Lung (tissue), 12 donors: ENCODE results near the gene CSH2. TPM values are rescaled to one million over a fixed set of nuclear protein-coding genes. Genes with fewer than 3 reads are reported as not detected.

Experiments
- ATAC-seq: fragments of 200-7000 bp; cut with Tn5 transposase; one replicate; pipeline ENCODE4 v1.9.1; 2020; ENCODE audit warnings: moderate number of reproducible peaks; ENCODE audit not compliant: insufficient read depth, low FRiP score
- DNase-seq, 3 donors: peaks; one replicate each; pipeline ENCODE4 v3.0.0-alpha.2; 2013 to 2017
- H3K27ac ChIP-seq, 2 donors: one replicate each; pipeline ENCODE4 v1.5.1; 2013; ENCODE audit warnings: mild to moderate bottlenecking in 2 of 2, moderate library complexity in 2 of 2, control low read depth in 1 of 2, inconsistent platforms in 1 of 2, low read depth in 1 of 2, low read length in 1 of 2
- H3K27me3 ChIP-seq, 3 donors: one replicate each; pipeline ENCODE4 v1.5.1; 2013; ENCODE audit warnings: low read length in 2 of 3; ENCODE audit not compliant: control insufficient read depth in 3 of 3, insufficient read depth in 3 of 3
- H3K36me3 ChIP-seq, 4 donors: one replicate each; pipeline ENCODE4 v1.5.1; 2013; ENCODE audit warnings: low read length in 4 of 4, mild to moderate bottlenecking in 1 of 4, moderate library complexity in 1 of 4; ENCODE audit not compliant: control insufficient read depth in 4 of 4, insufficient read depth in 4 of 4
- H3K4me1 ChIP-seq, 5 donors: one replicate each; pipeline ENCODE4 v1.5.1; 2013; ENCODE audit warnings: low read length in 5 of 5, mild to moderate bottlenecking in 2 of 5, moderate library complexity in 1 of 5; ENCODE audit not compliant: control insufficient read depth in 5 of 5, insufficient read depth in 5 of 5
- H3K4me3 ChIP-seq: one replicate; pipeline ENCODE4 v1.5.1; 2013; ENCODE audit warnings: mild to moderate bottlenecking, control low read depth, moderate library complexity
- H3K9ac ChIP-seq, 2 donors: one replicate each; pipeline ENCODE4 v1.5.1; 2013; ENCODE audit warnings: low read length in 2 of 2, control low read depth in 1 of 2; ENCODE audit not compliant: insufficient read depth in 1 of 2
- H3K9me3 ChIP-seq, 4 donors: one replicate each; pipeline ENCODE4 v1.5.1; 2013; ENCODE audit warnings: low read length in 3 of 4, mild to moderate bottlenecking in 1 of 4, moderate library complexity in 1 of 4; ENCODE audit not compliant: control insufficient read depth in 4 of 4, insufficient read depth in 3 of 4
- WGBS, 2 donors: extraction: QIAGEN DNeasy Blood & Tissue Kit; methylation state at CpG; one replicate each; pipeline ENCODE4 v1.1.7; 2013; 5-methylcytosine and 5-hydroxymethylcytosine counted together
- polyA plus RNA-seq, 2 donors: library from polyadenylated mRNA; stranded (reverse); fragments of 200-250 nt; gene quantifications; one replicate each; pipeline ENCODE4 v1.2.1, GENCODE V29; 2013
- total RNA-seq, 2 donors: library from RNA; depleted of rRNA in 1 of 2; stranded (reverse); fragments of >200 nt in 1 of 2; gene quantifications; one replicate each; pipeline ENCODE4 v1.2.1, GENCODE V29; 2014 to 2021
- TF ChIP-seq, protein P1 (sequence below): IDR thresholded peaks from 2 replicates; pipeline ENCODE4 v1.5.1; 2012; ENCODE audit warnings: mild to moderate bottlenecking; ENCODE audit errors: control extremely low read depth, extremely low read depth
- donor health status: control.
- donor health status: control.
- donor health status: Bipolar disorder and iron deficiency.
- donor health status: healthy.
- donor health status: DM: yes; HTN: yes; CAD: no.

CSH2 gene
- total and polyA plus RNA-seq, 4 donors, result not detected

DNA sequence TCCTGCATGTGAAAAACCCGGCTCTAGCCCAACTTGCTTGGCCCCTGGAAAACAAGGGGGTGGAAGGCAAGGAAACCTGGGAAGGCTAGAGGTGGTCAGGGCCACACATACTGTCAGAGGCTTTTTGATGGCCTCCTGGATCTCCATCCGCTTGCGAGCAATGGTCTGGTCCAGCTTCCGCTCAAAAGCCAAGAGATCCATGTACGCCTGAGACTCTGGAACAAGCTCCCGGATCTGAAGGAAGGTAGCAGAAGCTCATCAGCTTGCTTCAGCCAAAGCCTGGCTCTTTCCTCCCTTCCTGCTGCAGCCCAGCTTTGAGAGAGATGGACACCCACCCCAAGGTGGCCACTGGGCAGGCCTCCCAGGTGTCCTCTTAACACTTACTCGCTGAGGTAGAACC is 36.7 kb downstream of the CSH2 start:
- H3K4me3 ChIP-seq, result no peak overlapping the region
- no peaks in the 10 kb centered on the region for H3K9me3 ChIP-seq
- H3K9ac ChIP-seq, result no peak overlapping the region
- ATAC-seq (no peak), DNase-seq (no peak)
- TF ChIP-seq, protein P1, sequence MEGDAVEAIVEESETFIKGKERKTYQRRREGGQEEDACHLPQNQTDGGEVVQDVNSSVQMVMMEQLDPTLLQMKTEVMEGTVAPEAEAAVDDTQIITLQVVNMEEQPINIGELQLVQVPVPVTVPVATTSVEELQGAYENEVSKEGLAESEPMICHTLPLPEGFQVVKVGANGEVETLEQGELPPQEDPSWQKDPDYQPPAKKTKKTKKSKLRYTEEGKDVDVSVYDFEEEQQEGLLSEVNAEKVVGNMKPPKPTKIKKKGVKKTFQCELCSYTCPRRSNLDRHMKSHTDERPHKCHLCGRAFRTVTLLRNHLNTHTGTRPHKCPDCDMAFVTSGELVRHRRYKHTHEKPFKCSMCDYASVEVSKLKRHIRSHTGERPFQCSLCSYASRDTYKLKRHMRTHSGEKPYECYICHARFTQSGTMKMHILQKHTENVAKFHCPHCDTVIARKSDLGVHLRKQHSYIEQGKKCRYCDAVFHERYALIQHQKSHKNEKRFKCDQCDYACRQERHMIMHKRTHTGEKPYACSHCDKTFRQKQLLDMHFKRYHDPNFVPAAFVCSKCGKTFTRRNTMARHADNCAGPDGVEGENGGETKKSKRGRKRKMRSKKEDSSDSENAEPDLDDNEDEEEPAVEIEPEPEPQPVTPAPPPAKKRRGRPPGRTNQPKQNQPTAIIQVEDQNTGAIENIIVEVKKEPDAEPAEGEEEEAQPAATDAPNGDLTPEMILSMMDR, result no peak
- H3K36me3 ChIP-seq, result peaks cover 16 to 49% (median 32%) of the 10 kb centered on the region in 4 donors
- H3K27me3 ChIP-seq, result no peaks in the 10 kb centered on the region
- WGBS, 2 donors, result 93 to 95% methylated on average over 7 of the region's 7 CpGs
- H3K4me1 ChIP-seq, result peaks cover 17 to 44% (median 31%) of the 10 kb centered on the region in 5 donors
- H3K27ac ChIP-seq, result no peak overlapping the region

DNA sequence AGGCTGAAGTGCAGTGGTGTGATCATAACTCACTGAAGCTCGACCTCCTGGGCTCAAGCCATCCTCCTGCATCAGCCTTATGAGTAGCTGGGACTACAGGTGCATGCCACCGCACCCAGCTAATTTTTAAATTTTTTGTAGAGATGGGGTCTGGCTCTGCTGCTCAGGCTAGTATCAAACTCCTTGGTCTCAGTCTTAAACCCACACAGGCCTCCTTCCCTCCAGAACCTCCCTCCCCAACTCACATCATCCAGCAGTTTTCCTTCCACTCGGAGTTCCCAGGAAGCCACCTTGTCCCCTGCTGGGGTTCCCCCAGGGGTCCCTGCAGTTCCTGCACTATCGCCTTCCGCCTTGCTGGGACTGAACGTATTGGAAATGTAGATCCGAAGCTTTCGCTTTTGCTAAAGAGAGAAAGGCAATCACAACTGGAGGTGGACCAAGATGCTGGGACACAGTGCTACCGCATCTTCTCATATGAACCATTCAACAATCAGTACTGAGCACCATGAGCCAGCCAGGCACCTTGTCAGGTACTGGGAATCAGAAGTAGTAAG is 38.2 kb downstream of the CSH2 start:
- Histone ChIP-seq H3K36me3 (peaks cover 21 to 64% (median 40%) of the 10 kb centered on the region in 4 donors), H3K4me3 (no peak overlapping the region), H3K9ac (no peak overlapping the region), H3K27me3 (no peaks in the 10 kb centered on the region), H3K27ac (no peak overlapping the region), H3K4me1 (peaks cover 6 to 33% (median 19%) of the 10 kb centered on the region in 5 donors), H3K9me3 (no peaks in the 10 kb centered on the region)
- 85 to 87% methylated on average over 9 of the region's 9 CpGs for WGBS, 2 donors
- ATAC-seq (no peak), DNase-seq (no peak)
- TF ChIP-seq, protein P1, result no peak

DNA sequence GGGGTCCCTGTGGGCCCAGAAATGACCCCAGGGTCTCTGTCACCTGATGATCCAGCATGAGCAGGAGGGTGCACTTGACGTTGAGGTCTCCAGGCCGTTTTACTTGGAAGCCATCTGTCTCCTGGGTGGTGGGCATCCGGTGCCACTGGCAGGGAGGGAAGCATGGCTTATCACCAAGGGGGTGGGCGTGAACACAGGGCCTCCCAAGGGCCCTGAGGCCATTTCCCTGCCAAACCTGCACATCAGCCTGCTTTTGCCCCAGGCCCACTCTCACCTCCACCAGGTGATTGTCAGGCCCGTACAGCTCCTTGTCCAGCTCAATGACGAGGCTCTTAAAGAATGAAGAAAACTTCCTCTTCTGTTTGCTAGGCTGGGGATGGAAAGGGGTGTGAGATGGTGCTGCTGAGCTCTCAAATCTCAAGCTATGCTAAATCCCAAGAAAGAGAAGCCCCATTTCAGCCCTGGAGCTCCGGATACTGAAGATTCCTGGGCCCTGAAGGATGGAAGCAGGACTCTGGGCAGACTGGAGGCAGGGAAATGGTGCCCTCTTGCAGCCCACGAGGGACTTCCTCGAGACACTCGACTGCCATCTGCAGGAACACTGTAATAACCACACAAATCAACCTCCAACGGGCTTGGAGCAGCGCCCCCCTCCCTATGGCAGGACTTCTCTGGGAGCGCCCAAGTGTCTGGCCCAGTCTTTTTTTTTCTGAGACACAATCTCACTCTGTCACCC is 38.9 kb downstream of the CSH2 start:
- no peaks in the 10 kb centered on the region for H3K27me3 ChIP-seq
- ATAC-seq, result peak; percentile 50
- no peaks in the 10 kb centered on the region for H3K9me3 ChIP-seq
- H3K9ac ChIP-seq, result no peak overlapping the region
- peaks cover 26 to 69% (median 46%) of the 10 kb centered on the region in 4 donors for H3K36me3 ChIP-seq
- 30 to 40% methylated on average over 13 of the region's 13 CpGs for WGBS, 2 donors
- TF ChIP-seq, protein P1, result peak; percentile 38
- peak in 2 of 3 donors; percentile 50 to 54 for DNase-seq
- H3K4me1 ChIP-seq, result peaks cover 6 to 26% (median 16%) of the 10 kb centered on the region in 5 donors
- no peak overlapping the region for H3K4me3 ChIP-seq
- no peak overlapping the region for H3K27ac ChIP-seq
